ENCODE measurements around the gene MTX3.

The MTX3 gene

GRCh38 chr5:79932510-79933504 lies 58.3 kb downstream of the MTX3 start:
- DNase-seq = no peak

- DNase-seq = no peak
Observed at GRCh38 chr5:79931866-79932265, 59.2 kb downstream of the MTX3 start.

GRCh38 chr5:79931409-79931808 lies 59.7 kb downstream of the MTX3 start:
- no peak for DNase-seq

GRCh38 chr5:79929095-79929494 lies 62.0 kb downstream of the MTX3 start:
- no peak for DNase-seq
